Activated CD4-positive, alpha-beta memory T cell treated with anti-CD3 and anti-CD28 coated beads, Interleukin-2, amount 10 ng/mL, durations not matched to agents 7 days and 5 days (primary cell): ENCODE measurements around the gene ISM1. TPM values are rescaled to one million over a fixed set of nuclear protein-coding genes. Genes with fewer than 3 reads are reported as not detected.

ENCODE experiments used
- CTCF ChIA-PET: fragments of 350-600 bp; sonication (Branson Sonifier 250); formaldehyde crosslinking; loops from one replicate; lab custom pipeline; 2021; ENCODE audit warnings: antibody characterized with exemption, inconsistent platforms; lab: Charles Lee
- POLR2A ChIA-PET: fragments of 350-600 bp; sonication (Branson Sonifier 250); formaldehyde crosslinking; loops from one replicate; lab custom pipeline; 2021; ENCODE audit warnings: antibody characterized with exemption; lab: Charles Lee
- DNase-seq: peaks from one replicate; pipeline ENCODE4 v3.0.0-alpha.2; 2020
- H3K27ac Mint-ChIP-seq: one replicate; pipeline ENCODE4 v1.8.0; 2021; ENCODE audit warnings: mild to moderate bottlenecking, mixed read lengths
- H3K27me3 Mint-ChIP-seq: one replicate; pipeline ENCODE4 v1.8.0; 2021; ENCODE audit warnings: mixed read lengths
- H3K36me3 Mint-ChIP-seq: one replicate; pipeline ENCODE4 v1.8.0; 2021; ENCODE audit warnings: low read depth, mixed read lengths
- H3K4me1 Mint-ChIP-seq: one replicate; pipeline ENCODE4 v1.8.0; 2021; ENCODE audit warnings: mixed read lengths
- H3K4me3 Mint-ChIP-seq: one replicate; pipeline ENCODE4 v1.8.0; 2021; ENCODE audit warnings: mild to moderate bottlenecking, mixed read lengths
- H3K9me3 Mint-ChIP-seq: one replicate; pipeline ENCODE4 v1.8.0; 2021; ENCODE audit warnings: mixed read lengths
- total RNA-seq, 2 experiments: library from RNA; stranded (reverse); gene quantifications; one replicate each; pipeline ENCODE4 v1.2.3, GENCODE V29; 2021

Gene ISM1
- total RNA-seq, 2 experiments from 2014 or later, result not detected

DNA sequence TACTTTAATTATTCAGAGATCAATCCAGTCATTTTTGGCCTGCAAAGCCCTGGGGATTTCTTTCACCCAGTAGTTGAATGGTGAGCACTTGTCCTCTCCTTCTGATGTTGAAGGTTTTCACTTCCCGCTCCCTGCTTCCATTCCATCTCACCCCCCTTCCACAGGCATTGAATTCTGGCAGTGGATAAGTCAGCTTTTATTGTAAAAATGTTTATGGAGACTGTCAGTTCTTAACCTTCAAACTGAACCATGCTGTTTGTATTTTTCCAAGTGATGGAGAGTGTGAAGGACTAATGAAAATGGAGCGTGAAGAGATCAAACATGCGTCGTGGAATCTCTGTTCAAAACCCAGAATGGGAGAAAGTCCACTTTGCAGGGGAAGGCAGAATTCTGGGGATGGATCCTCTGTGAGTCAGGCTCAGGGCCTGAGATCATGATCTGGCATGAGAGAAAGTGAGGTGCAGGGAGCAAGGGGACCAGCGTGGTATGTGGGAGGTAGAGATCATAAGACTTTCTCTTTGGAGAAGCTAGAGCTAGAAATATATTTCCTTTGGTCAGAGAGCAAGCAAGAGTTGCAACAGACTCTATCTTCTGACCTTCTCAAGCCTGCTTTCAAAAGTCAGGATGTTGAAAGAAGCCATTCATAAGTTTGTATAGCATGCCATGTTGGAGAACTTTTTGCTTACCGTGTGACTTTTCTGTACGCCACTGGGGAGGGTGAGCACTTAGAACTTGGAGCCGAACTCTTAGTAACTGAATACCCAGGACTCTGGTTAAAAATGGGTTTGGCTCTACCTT, 30.2 kb downstream of the ISM1 start:
- H3K27ac Mint-ChIP-seq, result no peak overlapping the region
- H3K4me3 Mint-ChIP-seq, result no peak overlapping the region
- H3K4me1 Mint-ChIP-seq, result peaks cover 25% of the 10 kb centered on the region
- POLR2A ChIA-PET, result no interaction called here
- CTCF ChIA-PET, result interaction anchor here (1.1 kb wide), 1 partner anchor 10 kb away, joined by 3 read pairs; no protein-coding TSS in a partner anchor
- no peaks in the 10 kb centered on the region for H3K9me3 Mint-ChIP-seq
- peaks cover 4% of the 10 kb centered on the region for H3K27me3 Mint-ChIP-seq
- DNase-seq, result no peak
- H3K36me3 Mint-ChIP-seq, result no peaks in the 10 kb centered on the region

DNA sequence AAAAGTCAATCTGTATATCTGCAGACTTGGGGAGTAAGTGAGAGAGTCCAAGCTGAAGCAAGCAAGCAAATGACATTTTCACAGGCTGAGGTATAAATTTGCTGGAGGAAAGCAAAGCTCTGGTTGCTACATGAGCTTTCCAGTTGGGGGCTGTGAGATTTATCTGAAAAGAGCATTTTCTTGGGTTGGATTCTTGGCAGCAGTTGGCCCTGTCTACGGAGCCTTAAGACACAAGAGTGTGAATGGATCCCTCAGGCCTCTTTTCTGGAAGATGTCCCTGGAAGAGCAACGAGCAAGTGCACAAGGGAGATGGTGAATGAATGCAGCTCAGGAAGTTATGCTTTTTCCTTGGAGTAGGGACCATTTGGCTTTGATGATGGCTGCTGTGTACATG, 30.8 kb downstream of the ISM1 start:
- POLR2A ChIA-PET, result no interaction called here
- Mint-ChIP-seq H3K27ac (no peak overlapping the region), H3K27me3 (peaks cover 4% of the 10 kb centered on the region), H3K36me3 (no peaks in the 10 kb centered on the region), H3K4me3 (no peak overlapping the region), H3K9me3 (no peaks in the 10 kb centered on the region), H3K4me1 (peaks cover 19% of the 10 kb centered on the region)
- no peak for DNase-seq
- CTCF ChIA-PET, result interaction anchor here (1.1 kb wide), 1 partner anchor 9 kb away, joined by 3 read pairs; no protein-coding TSS in a partner anchor

GRCh38 chr20:13255356-13255755, 34.3 kb downstream of the ISM1 start:
- ChIA-PET POLR2A (no interaction called here), CTCF (no interaction called here)
- Mint-ChIP-seq H3K27me3 (peaks cover 4% of the 10 kb centered on the region), H3K4me1 (no peaks in the 10 kb centered on the region), H3K9me3 (no peaks in the 10 kb centered on the region), H3K27ac (no peak overlapping the region), H3K36me3 (no peaks in the 10 kb centered on the region), H3K4me3 (no peak overlapping the region)
- DNase-seq, result no peak

- no peak for DNase-seq
- Mint-ChIP-seq H3K36me3 (no peaks in the 10 kb centered on the region), H3K4me1 (no peaks in the 10 kb centered on the region), H3K27me3 (peaks cover 2% of the 10 kb centered on the region), H3K9me3 (no peaks in the 10 kb centered on the region), H3K27ac (no peak overlapping the region), H3K4me3 (no peak overlapping the region)
- ChIA-PET POLR2A (no interaction called here), CTCF (interaction anchor here (1.5 kb wide), 1 partner anchor 9 kb away, joined by 4 read pairs; no protein-coding TSS in a partner anchor)
Measured at GRCh38 chr20:13256606-13257005, 35.5 kb downstream of the ISM1 start.

GRCh38 chr20:13259921-13260320, 38.8 kb downstream of the ISM1 start:
- H3K27me3 Mint-ChIP-seq, result no peaks in the 10 kb centered on the region
- no peaks in the 10 kb centered on the region for H3K36me3 Mint-ChIP-seq
- ChIA-PET CTCF (interaction anchor here (1.3 kb wide), 1 partner anchor 41 kb away, joined by 3 read pairs; no protein-coding TSS in a partner anchor), POLR2A (no interaction called here)
- H3K4me1 Mint-ChIP-seq, result no peaks in the 10 kb centered on the region
- H3K9me3 Mint-ChIP-seq, result no peaks in the 10 kb centered on the region
- H3K4me3 Mint-ChIP-seq, result no peak overlapping the region
- H3K27ac Mint-ChIP-seq, result no peak overlapping the region
- DNase-seq, result no peak

GRCh38 chr20:13260650-13261279, 39.7 kb downstream of the ISM1 start:
- no peak for DNase-seq
- ChIA-PET POLR2A (no interaction called here), CTCF (interaction anchor here (1.3 to 1.5 kb wide), 3 partner anchors 9 to 52 kb away, joined by 3 to 5 read pairs (median 3); no protein-coding TSS in a partner anchor)
- Mint-ChIP-seq H3K36me3 (no peaks in the 10 kb centered on the region), H3K27me3 (no peaks in the 10 kb centered on the region), H3K4me1 (no peaks in the 10 kb centered on the region), H3K4me3 (no peak overlapping the region), H3K9me3 (no peaks in the 10 kb centered on the region), H3K27ac (no peak overlapping the region)

DNA sequence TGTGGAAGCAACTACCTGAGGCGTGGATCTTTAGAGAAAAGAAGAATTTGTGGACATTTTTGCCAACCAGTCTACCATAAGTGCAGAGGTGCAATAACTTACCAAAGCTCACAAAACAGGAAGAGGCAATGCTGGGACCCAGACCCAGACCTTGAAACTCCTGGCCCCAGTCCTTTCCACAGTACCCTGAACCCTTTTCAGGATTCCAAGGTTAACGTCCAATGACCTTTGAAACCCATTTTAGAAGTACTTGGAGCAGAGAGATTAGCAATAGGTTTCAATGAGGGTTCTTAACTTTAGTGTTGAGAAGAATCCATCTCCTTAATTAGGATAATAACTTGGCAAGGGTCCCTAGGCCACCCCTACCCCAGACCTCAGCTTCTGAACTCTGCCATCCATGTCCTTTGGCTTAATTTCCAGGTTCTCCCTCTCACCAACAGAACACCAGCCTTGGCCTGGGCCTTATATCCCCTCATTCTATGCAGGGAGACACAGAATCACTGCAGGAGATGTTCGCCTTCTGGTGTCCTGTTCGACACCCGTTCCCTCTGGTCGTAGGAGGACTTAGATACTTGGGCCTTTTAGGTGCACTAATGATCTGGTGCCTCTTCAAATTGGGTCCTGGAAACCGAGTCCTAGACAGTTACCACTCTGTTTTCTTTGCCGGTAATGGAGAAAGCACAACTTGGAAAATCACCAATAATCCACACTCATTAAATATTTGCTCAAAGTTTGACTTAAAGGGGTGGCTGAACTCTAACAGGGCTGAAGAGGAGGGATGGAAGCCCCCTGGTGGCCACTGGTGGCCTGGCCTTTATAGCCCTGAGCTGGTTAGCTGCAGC, 40.6 kb downstream of the ISM1 start:
- no peaks in the 10 kb centered on the region for H3K36me3 Mint-ChIP-seq
- ChIA-PET POLR2A (no interaction called here), CTCF (interaction anchor here (0.7 to 1.7 kb wide), 8 partner anchors 8 to 143 kb away, joined by 3 to 11 read pairs (median 4); no protein-coding TSS in a partner anchor)
- no peaks in the 10 kb centered on the region for H3K9me3 Mint-ChIP-seq
- H3K4me3 Mint-ChIP-seq, result no peak overlapping the region
- no peak overlapping the region for H3K27ac Mint-ChIP-seq
- DNase-seq, result peak; percentile 52
- no peaks in the 10 kb centered on the region for H3K27me3 Mint-ChIP-seq
- H3K4me1 Mint-ChIP-seq, result no peaks in the 10 kb centered on the region

DNA sequence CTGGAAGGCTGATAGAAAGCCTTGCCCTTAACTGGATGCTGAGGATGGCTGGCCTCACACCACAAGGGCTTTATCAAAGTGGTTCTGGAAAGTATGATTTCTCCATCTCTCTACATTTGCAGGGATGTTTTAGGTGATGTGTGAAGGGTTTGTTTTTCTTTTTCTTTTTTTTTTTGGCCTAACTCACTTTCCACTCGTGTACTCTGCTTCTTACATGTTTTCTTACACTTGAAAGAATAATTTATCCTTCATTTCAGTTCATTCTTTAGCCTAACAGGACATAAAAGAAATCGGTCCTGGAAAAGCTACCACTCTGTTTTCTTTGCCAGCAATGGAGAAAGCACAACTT, 41.2 kb downstream of the ISM1 start:
- Mint-ChIP-seq H3K27me3 (no peaks in the 10 kb centered on the region), H3K4me1 (no peaks in the 10 kb centered on the region), H3K27ac (no peak overlapping the region), H3K36me3 (no peaks in the 10 kb centered on the region), H3K9me3 (no peaks in the 10 kb centered on the region), H3K4me3 (no peak overlapping the region)
- ChIA-PET POLR2A (no interaction called here), CTCF (interaction anchor here (0.7 to 1.7 kb wide), 5 partner anchors 9 to 143 kb away, joined by 4 to 11 read pairs (median 4); no protein-coding TSS in a partner anchor)
- no peak for DNase-seq

DNA sequence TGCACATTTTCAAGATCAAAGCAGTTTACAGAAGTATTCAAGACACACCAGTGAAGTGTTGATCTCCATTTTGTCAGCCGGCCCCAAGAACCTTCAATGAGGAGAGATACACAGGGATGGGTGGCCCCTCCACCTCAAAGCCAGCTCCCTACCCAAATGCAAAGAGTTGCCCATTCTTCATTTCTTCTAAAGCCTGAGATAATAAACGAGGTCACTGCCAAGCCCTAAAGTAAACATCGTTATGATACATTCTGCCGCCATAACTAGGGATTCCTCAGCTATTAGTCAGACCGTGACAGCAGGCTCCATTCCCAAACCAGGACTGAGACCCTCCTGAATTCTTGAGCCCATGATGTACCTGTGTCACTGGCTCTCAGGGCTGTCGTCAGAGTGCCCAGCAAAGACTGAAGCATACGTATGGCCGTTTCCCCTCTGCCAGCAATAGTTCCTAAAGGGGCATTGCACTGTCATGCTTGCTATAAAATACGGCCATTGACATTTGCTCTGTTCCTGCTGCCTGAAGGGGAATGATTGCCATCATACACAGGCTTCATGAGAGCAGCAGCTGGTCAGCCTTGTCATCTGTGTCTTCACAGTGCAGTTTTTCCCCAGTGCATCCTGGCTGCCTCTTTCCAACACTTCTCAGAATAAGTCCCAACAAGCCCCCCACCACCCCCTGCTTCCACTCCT, 41.7 kb downstream of the ISM1 start:
- POLR2A ChIA-PET, result no interaction called here

GRCh38 chr20:13263451-13263850, 42.4 kb downstream of the ISM1 start:
- POLR2A ChIA-PET, result no interaction called here
- H3K27me3 Mint-ChIP-seq, result no peaks in the 10 kb centered on the region
- H3K36me3 Mint-ChIP-seq, result no peaks in the 10 kb centered on the region
- no peaks in the 10 kb centered on the region for H3K4me1 Mint-ChIP-seq
- H3K4me3 Mint-ChIP-seq, result no peak overlapping the region
- no peak overlapping the region for H3K27ac Mint-ChIP-seq
- no peak for DNase-seq
- no peaks in the 10 kb centered on the region for H3K9me3 Mint-ChIP-seq
- CTCF ChIA-PET, result no interaction called here

More for the DNA sequence above, 41.7 kb downstream of the ISM1 start:
- Mint-ChIP-seq H3K27ac (no peak overlapping the region), H3K9me3 (no peaks in the 10 kb centered on the region), H3K4me1 (no peaks in the 10 kb centered on the region), H3K4me3 (no peak overlapping the region), H3K36me3 (no peaks in the 10 kb centered on the region), H3K27me3 (no peaks in the 10 kb centered on the region)
- DNase-seq, result no peak
- CTCF ChIA-PET, result interaction anchor here (0.7 to 1.7 kb wide), 5 partner anchors 10 to 144 kb away, joined by 4 to 11 read pairs (median 4); no protein-coding TSS in a partner anchor

- CTCF ChIA-PET, result no interaction called here
- Mint-ChIP-seq H3K36me3 (no peaks in the 10 kb centered on the region), H3K27ac (no peak overlapping the region), H3K4me3 (no peak overlapping the region), H3K9me3 (no peaks in the 10 kb centered on the region), H3K4me1 (no peaks in the 10 kb centered on the region), H3K27me3 (no peaks in the 10 kb centered on the region)
- POLR2A ChIA-PET, result no interaction called here
- no peak for DNase-seq
Measured at GRCh38 chr20:13264907-13265306, 43.8 kb downstream of the ISM1 start.

DNA sequence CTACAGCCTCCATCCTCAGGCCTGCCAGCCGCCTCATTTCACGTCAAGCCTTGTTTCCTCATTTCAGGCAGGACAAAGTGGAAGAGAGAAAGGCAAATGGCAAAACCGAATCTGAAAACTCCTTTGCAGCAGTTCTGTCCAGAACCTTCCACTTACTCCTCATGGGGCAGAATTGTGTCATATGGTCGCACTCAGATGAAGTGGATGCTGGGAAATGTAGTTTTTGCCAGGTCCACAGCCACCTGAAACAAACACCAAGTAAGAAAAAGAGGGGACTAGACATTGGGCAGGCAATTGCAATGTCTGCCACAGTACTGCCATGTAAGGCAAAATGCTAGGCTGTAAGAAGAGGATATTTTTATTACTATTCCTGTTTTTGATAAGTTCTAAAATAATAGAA, 44.9 kb downstream of the ISM1 start:
- ChIA-PET POLR2A (no interaction called here), CTCF (no interaction called here)
- Mint-ChIP-seq H3K27ac (no peak overlapping the region), H3K27me3 (no peaks in the 10 kb centered on the region), H3K4me3 (no peak overlapping the region), H3K9me3 (no peaks in the 10 kb centered on the region), H3K4me1 (no peaks in the 10 kb centered on the region), H3K36me3 (no peaks in the 10 kb centered on the region)
- no peak for DNase-seq
